Right cardiac atrium (tissue), 5 donors: ENCODE measurements around the gene DLL3. TPM values are rescaled to one million over a fixed set of nuclear protein-coding genes. Genes with fewer than 3 reads are reported as not detected.

Source experiments
- ATAC-seq, 2 donors: fragments of 200-7000 bp; cut with Tn5 transposase; one replicate each; pipeline versions ENCODE4 v1.8.0 to v1.9.1; 2020; ENCODE audit warnings: moderate library complexity in 2 of 2, mild to moderate bottlenecking in 1 of 2
- DNase-seq, 3 donors: peaks; one replicate each; pipeline ENCODE4 v3.0.0-alpha.2; 2020
- H3K27ac ChIP-seq: one replicate; pipeline ENCODE4 v1.5.1; 2013; ENCODE audit warnings: mild to moderate bottlenecking, low read length, control low read depth, moderate library complexity
- H3K27me3 ChIP-seq: one replicate; pipeline ENCODE4 v1.6.1; 2013; ENCODE audit not compliant: control insufficient read depth, insufficient read depth
- H3K4me1 ChIP-seq: one replicate; pipeline ENCODE4 v1.6.1; 2013; ENCODE audit warnings: low read length; ENCODE audit not compliant: control insufficient read depth, insufficient read depth
- H3K4me3 ChIP-seq: one replicate; pipeline ENCODE4 v1.5.1; 2013; ENCODE audit warnings: low read length, control low read depth
- H3K9me3 ChIP-seq: one replicate; pipeline ENCODE4 v1.6.1; 2013; ENCODE audit warnings: low read length; ENCODE audit not compliant: control insufficient read depth
- WGBS: extraction: QIAGEN DNeasy Blood & Tissue Kit; methylation state at CpG from one replicate; pipeline ENCODE4 v1.1.7; 2013; 5-methylcytosine and 5-hydroxymethylcytosine counted together
- intact Hi-C, 4 donors: fragments of 100-400 bp; cut with DNase I; formaldehyde crosslinking; loops; one replicate each; pipeline versions ENCODE4 v1.11.0 to v1.14.0; 2022 to 2023
- polyA plus RNA-seq: library from polyadenylated mRNA; stranded (reverse); fragments of 200-250 nt; gene quantifications from one replicate; pipeline ENCODE4 v1.2.3, GENCODE V29; 2013
- total RNA-seq, 4 donors: library from RNA; stranded (reverse); fragmentation: NEBNext Ultra II Directional; extraction: Animal tissue kit (Norgen Biotek cat#: 25700); gene quantifications; one replicate each; pipeline ENCODE4 v1.2.1, GENCODE V29; 2021
- donor health status: healthy with polysubstance abuse.
- donor health status: DM: no; HTN: yes; CAD: no.
- donor health status: DM: no; HTN: no; CAD: no.
- donor health status: DM: no; HTN: yes; CAD: no; lungs with severe emphysema.
- donor health status: DM: yes; HTN: yes; CAD: no.

The DLL3 gene
- total and polyA plus RNA-seq, 5 donors = 0.07 TPM; not detected in 4

GRCh38 chr19:39483141-39483540 lies 15.6 kb upstream of the DLL3 start:
- Histone ChIP-seq H3K4me3 (no peak overlapping the region), H3K27me3 (no peaks in the 10 kb centered on the region), H3K4me1 (peaks cover 7% of the 10 kb centered on the region), H3K9me3 (no peaks in the 10 kb centered on the region), H3K27ac (no peak overlapping the region)
- 79% methylated on average over 6 of the region's 6 CpGs for WGBS
- intact Hi-C loops = no loop called here
- ATAC-seq = no peak
- no peak for DNase-seq

GRCh38 chr19:39489756-39490155 lies 9.0 kb upstream of the DLL3 start:
- H3K9me3 ChIP-seq = no peaks in the 10 kb centered on the region
- H3K4me1 ChIP-seq = no peaks in the 10 kb centered on the region
- H3K27ac ChIP-seq = no peak overlapping the region
- no peak overlapping the region for H3K4me3 ChIP-seq
- no peak for ATAC-seq
- intact Hi-C loops = no loop called here
- H3K27me3 ChIP-seq = no peaks in the 10 kb centered on the region
- DNase-seq = no peak
- 76% methylated on average over 10 of the region's 10 CpGs for WGBS

- WGBS = 94% methylated on average over 6 of the region's 6 CpGs
- DNase-seq (no peak), ATAC-seq (no peak)
- Histone ChIP-seq H3K27ac (no peak overlapping the region), H3K9me3 (no peaks in the 10 kb centered on the region), H3K4me3 (no peak overlapping the region), H3K4me1 (no peaks in the 10 kb centered on the region), H3K27me3 (no peaks in the 10 kb centered on the region)
- intact Hi-C loops = no loop called here
These were observed 6.5 kb upstream of the DLL3 start for GRCh38 chr19:39492225-39492624.

GRCh38 chr19:39492788-39493187 lies 6.0 kb upstream of the DLL3 start:
- Histone ChIP-seq H3K4me3 (no peak overlapping the region), H3K27ac (no peak overlapping the region), H3K4me1 (no peaks in the 10 kb centered on the region), H3K27me3 (no peaks in the 10 kb centered on the region), H3K9me3 (no peaks in the 10 kb centered on the region)
- WGBS = 72% methylated on average over 3 of the region's 3 CpGs
- intact Hi-C loops = no loop called here
- ATAC-seq (no peak), DNase-seq (no peak)

- 79% methylated on average over 5 of the region's 5 CpGs for WGBS
- Histone ChIP-seq H3K4me1 (no peaks in the 10 kb centered on the region), H3K27ac (no peak overlapping the region), H3K27me3 (no peaks in the 10 kb centered on the region), H3K9me3 (no peaks in the 10 kb centered on the region), H3K4me3 (no peak overlapping the region)
- intact Hi-C loops = no loop called here
- DNase-seq = no peak
- ATAC-seq = no peak
These were observed 4.1 kb upstream of the DLL3 start for GRCh38 chr19:39494661-39495060.

GRCh38 chr19:39496063-39496462 lies 2.7 kb upstream of the DLL3 start:
- Histone ChIP-seq H3K27ac (no peak overlapping the region), H3K4me3 (no peak overlapping the region), H3K9me3 (no peaks in the 10 kb centered on the region), H3K27me3 (no peaks in the 10 kb centered on the region), H3K4me1 (no peaks in the 10 kb centered on the region)
- DNase-seq (no peak), ATAC-seq (no peak)
- intact Hi-C loops = no loop called here
- 83% methylated on average over 5 of the region's 5 CpGs for WGBS

GRCh38 chr19:39497701-39497995 lies 1.1 kb upstream of the DLL3 start:
- no peaks in the 10 kb centered on the region for H3K27me3 ChIP-seq
- no peak overlapping the region for H3K4me3 ChIP-seq
- intact Hi-C loops = no loop called here
- no peaks in the 10 kb centered on the region for H3K9me3 ChIP-seq
- no peaks in the 10 kb centered on the region for H3K4me1 ChIP-seq
- DNase-seq (no peak), ATAC-seq (no peak)
- WGBS = under 1% methylated on average over 7 of the region's 7 CpGs
- H3K27ac ChIP-seq = no peak overlapping the region

GRCh38 chr19:39497996-39498797 lies 550 bp upstream of the DLL3 start:
- no peak overlapping the region for H3K27ac ChIP-seq
- ATAC-seq (peak; percentile 15 to 30), DNase-seq (peak in 1 of 3 donors; percentile 63)
- no peaks in the 10 kb centered on the region for H3K27me3 ChIP-seq
- H3K4me3 ChIP-seq = no peak overlapping the region
- no peaks in the 10 kb centered on the region for H3K4me1 ChIP-seq
- H3K9me3 ChIP-seq = no peaks in the 10 kb centered on the region
- intact Hi-C loops = no loop called here
- 2% methylated on average over 40 of the region's 40 CpGs for WGBS

GRCh38 chr19:39499932-39500331 lies 1.2 kb downstream of the DLL3 start:
- H3K4me3 ChIP-seq = no peak overlapping the region
- H3K27me3 ChIP-seq = no peaks in the 10 kb centered on the region
- no peaks in the 10 kb centered on the region for H3K9me3 ChIP-seq
- H3K4me1 ChIP-seq = no peaks in the 10 kb centered on the region
- WGBS = 75% methylated on average over 8 of the region's 8 CpGs
- ATAC-seq (no peak), DNase-seq (no peak)
- intact Hi-C loops = no loop called here
- no peak overlapping the region for H3K27ac ChIP-seq

GRCh38 chr19:39500543-39500942 lies 1.8 kb downstream of the DLL3 start:
- intact Hi-C loops = no loop called here
- no peaks in the 10 kb centered on the region for H3K9me3 ChIP-seq
- H3K27me3 ChIP-seq = no peaks in the 10 kb centered on the region
- H3K27ac ChIP-seq = no peak overlapping the region
- ATAC-seq = no peak
- no peak overlapping the region for H3K4me3 ChIP-seq
- no peak for DNase-seq
- WGBS = 21% methylated on average over 4 of the region's 4 CpGs
- no peaks in the 10 kb centered on the region for H3K4me1 ChIP-seq

- Histone ChIP-seq H3K9me3 (no peaks in the 10 kb centered on the region), H3K27me3 (no peaks in the 10 kb centered on the region), H3K4me1 (no peaks in the 10 kb centered on the region), H3K27ac (no peak overlapping the region), H3K4me3 (no peak overlapping the region)
- ATAC-seq = no peak
- 76% methylated on average over 5 of the region's 5 CpGs for WGBS
- intact Hi-C loops = no loop called here
- DNase-seq = no peak
These were observed 2.6 kb downstream of the DLL3 start for GRCh38 chr19:39501340-39501739.
